ENCODE results near the gene RNF128. TPM values are rescaled to one million over a fixed set of nuclear protein-coding genes. Genes with fewer than 3 reads are reported as not detected.

Gene RNF128
- total and polyA plus RNA-seq, 10 of the 15 experiments (the other 5 are each of a cell fraction or from before 2014, with no cell fraction given) = 0.10 TPM; not detected in 9

DNA sequence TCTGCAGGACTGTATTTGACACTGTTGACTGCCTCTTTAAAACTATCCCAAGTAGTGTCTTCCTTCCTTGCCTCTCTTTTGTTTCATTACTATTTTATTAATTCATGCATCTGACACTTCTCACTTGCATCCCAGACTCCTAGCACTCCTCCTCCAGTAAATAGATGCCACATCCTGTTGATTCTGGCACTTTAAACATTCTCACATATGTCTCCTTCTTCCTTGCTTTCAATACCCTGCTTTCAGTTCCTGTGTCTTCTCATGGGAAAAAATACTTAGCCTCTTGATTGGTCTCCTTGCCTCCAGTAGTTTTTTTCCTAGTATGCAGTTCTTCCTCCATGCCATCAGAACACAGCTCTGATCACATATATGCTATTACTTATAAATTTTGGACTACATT is 5.1 kb downstream of the RNF128 start:
- H3K4me3 ChIP-seq = no peak overlapping the region
- FAIRE-seq (no peak), DNase-seq (ENCODE audit: low read depth, low spot score) (no peak), ATAC-seq (no peak)
- ChIA-PET SMC1A (ENCODE audit: uncharacterized antibody, unreplicated experiment) (no interaction called here), POLR2A (no interaction called here), RAD21 (ENCODE audit: unreplicated experiment) (no interaction called here), CTCF (no interaction called here)
- H3K9ac ChIP-seq (ENCODE audit: control insufficient read depth, insufficient read depth, low read length) = no peak overlapping the region
- H3K36me3 ChIP-seq (ENCODE audit: control insufficient read depth in 2 of 2, insufficient read depth in 2 of 2, low read length in 1 of 2) = no peaks in the 10 kb centered on the region
- no peaks in the 10 kb centered on the region for H3K9me3 ChIP-seq (replicated peaks; ENCODE audit: control insufficient read depth, insufficient read depth, low read length)
- H3K27ac ChIP-seq (ENCODE audit: control insufficient read depth, insufficient read depth) = no peak overlapping the region
- no peak overlapping the region for H2AFZ ChIP-seq (ENCODE audit: control insufficient read depth, low read depth, low read length)
- TF ChIP-seq, protein P1, sequence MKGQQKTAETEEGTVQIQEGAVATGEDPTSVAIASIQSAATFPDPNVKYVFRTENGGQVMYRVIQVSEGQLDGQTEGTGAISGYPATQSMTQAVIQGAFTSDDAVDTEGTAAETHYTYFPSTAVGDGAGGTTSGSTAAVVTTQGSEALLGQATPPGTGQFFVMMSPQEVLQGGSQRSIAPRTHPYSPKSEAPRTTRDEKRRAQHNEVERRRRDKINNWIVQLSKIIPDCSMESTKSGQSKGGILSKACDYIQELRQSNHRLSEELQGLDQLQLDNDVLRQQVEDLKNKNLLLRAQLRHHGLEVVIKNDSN (IDR thresholded peaks at IDR 0.05; ENCODE audit: borderline replicate concordance, extremely low read length, insufficient read depth, low read depth, low read length) = no peak
- no peak for TF ChIP-seq ETV6 (conservative IDR thresholded peaks at IDR 0.05 in 1 of 2, IDR thresholded peaks at IDR 0.05 in 1 of 2; ENCODE audit: borderline replicate concordance in 1 of 2, low read depth in 1 of 2)
- TF ChIP-seq JUNB (IDR thresholded peaks at IDR 0.05) = no peak
- TF ChIP-seq ZZZ3 (IDR thresholded peaks at IDR 0.05; ENCODE audit: control insufficient read depth, insufficient read length, low read depth) = no peak
- no peak for TF ChIP-seq SP1 (IDR thresholded peaks at IDR 0.05; ENCODE audit: low read depth, low read length)
- TF ChIP-seq, protein P2, sequence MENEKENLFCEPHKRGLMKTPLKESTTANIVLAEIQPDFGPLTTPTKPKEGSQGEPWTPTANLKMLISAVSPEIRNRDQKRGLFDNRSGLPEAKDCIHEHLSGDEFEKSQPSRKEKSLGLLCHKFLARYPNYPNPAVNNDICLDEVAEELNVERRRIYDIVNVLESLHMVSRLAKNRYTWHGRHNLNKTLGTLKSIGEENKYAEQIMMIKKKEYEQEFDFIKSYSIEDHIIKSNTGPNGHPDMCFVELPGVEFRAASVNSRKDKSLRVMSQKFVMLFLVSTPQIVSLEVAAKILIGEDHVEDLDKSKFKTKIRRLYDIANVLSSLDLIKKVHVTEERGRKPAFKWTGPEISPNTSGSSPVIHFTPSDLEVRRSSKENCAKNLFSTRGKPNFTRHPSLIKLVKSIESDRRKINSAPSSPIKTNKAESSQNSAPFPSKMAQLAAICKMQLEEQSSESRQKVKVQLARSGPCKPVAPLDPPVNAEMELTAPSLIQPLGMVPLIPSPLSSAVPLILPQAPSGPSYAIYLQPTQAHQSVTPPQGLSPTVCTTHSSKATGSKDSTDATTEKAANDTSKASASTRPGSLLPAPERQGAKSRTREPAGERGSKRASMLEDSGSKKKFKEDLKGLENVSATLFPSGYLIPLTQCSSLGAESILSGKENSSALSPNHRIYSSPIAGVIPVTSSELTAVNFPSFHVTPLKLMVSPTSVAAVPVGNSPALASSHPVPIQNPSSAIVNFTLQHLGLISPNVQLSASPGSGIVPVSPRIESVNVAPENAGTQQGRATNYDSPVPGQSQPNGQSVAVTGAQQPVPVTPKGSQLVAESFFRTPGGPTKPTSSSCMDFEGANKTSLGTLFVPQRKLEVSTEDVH (IDR thresholded peaks at IDR 0.05; ENCODE audit: low read depth, partially characterized antibody) = no peak
- no peak for TF ChIP-seq FOS (IDR thresholded peaks at IDR 0.05; ENCODE audit: borderline replicate concordance, extremely low read depth, insufficient read length)
- TF ChIP-seq, protein P3, sequence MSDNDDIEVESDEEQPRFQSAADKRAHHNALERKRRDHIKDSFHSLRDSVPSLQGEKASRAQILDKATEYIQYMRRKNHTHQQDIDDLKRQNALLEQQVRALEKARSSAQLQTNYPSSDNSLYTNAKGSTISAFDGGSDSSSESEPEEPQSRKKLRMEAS (IDR thresholded peaks at IDR 0.05; ENCODE audit: low read depth, low read length) = no peak
- no peak for TF ChIP-seq HDGF (IDR thresholded peaks at IDR 0.05)
- no peak for TF ChIP-seq NFYB (IDR thresholded peaks at IDR 0.05; ENCODE audit: insufficient read depth, low read depth, low read length)
- TF ChIP-seq, protein P4, sequence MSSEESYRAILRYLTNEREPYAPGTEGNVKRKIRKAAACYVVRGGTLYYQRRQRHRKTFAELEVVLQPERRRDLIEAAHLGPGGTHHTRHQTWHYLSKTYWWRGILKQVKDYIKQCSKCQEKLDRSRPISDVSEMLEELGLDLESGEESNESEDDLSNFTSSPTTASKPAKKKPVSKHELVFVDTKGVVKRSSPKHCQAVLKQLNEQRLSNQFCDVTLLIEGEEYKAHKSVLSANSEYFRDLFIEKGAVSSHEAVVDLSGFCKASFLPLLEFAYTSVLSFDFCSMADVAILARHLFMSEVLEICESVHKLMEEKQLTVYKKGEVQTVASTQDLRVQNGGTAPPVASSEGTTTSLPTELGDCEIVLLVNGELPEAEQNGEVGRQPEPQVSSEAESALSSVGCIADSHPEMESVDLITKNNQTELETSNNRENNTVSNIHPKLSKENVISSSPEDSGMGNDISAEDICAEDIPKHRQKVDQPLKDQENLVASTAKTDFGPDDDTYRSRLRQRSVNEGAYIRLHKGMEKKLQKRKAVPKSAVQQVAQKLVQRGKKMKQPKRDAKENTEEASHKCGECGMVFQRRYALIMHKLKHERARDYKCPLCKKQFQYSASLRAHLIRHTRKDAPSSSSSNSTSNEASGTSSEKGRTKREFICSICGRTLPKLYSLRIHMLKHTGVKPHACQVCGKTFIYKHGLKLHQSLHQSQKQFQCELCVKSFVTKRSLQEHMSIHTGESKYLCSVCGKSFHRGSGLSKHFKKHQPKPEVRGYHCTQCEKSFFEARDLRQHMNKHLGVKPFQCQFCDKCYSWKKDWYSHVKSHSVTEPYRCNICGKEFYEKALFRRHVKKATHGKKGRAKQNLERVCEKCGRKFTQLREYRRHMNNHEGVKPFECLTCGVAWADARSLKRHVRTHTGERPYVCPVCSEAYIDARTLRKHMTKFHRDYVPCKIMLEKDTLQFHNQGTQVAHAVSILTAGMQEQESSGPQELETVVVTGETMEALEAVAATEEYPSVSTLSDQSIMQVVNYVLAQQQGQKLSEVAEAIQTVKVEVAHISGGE (CRISPR knock-in tag; IDR thresholded peaks at IDR 0.05) = no peak
- TF ChIP-seq FOXK2 (IDR thresholded peaks at IDR 0.05) = no peak
- BruUV-seq (replicated peaks) = no TSS peak
- no peaks in the 10 kb centered on the region for H3K4me1 ChIP-seq (ENCODE audit: control insufficient read depth, insufficient read depth, low read length)
- H3K27me3 ChIP-seq (replicated peaks in 1 of 2; ENCODE audit: control insufficient read depth in 2 of 2, insufficient read depth in 2 of 2, low read length in 1 of 2) = 0 out of 4 replicates have a peak, but pooled peaks cover 0 to 2% of the 10 kb centered on the region in 2 experiments
- intact Hi-C loops (cut with micrococcal nuclease; ENCODE audit: unreplicated experiment) (no loop called here), in situ Hi-C loops (cut with MboI) (no loop called here)
- no peaks in the 10 kb centered on the region for H3K79me2 ChIP-seq (ENCODE audit: control insufficient read depth, insufficient read depth, low read length)
- no peaks in the 10 kb centered on the region for H4K20me1 ChIP-seq (ENCODE audit: control insufficient read depth, insufficient read depth)
- no peak overlapping the region for H3K4me2 ChIP-seq (ENCODE audit: control insufficient read depth, insufficient read depth)

Measured in GM12878 (cell line).